GM21390 (cell line): ENCODE measurements around the gene FIGN.

Source experiments
- ATAC-seq: cut with Tn5 transposase; IDR thresholded peaks from one replicate; pipeline ENCODE4 v1.9.1; 2021; ENCODE audit not compliant: unreplicated experiment

FIGN gene

GRCh38 chr2:163570391-163570790, 165.4 kb downstream of the FIGN start:
- no peak for ATAC-seq

GRCh38 chr2:163565192-163565591, 170.6 kb downstream of the FIGN start:
- no peak for ATAC-seq

DNA sequence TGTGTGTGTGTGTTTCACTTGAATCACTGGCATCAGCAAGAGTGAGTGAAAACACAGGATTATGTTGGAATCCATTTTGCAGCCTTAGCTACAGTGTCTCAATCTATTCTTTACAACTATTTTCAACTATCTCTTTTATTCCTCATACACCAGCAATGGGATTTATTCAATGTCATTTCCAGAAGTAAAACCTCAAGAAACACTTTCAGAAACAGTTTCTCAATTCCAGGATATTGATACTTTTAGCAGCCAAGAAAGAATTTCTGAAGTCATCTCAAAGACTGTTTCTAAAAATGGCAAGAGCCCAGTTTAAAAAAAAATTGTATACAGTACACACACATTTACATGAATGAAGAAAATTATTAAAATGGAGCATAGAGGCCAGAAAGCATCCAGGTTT, 171.6 kb downstream of the FIGN start:
- ATAC-seq: no peak

GRCh38 chr2:163563336-163563735, 172.5 kb downstream of the FIGN start:
- ATAC-seq: no peak

DNA sequence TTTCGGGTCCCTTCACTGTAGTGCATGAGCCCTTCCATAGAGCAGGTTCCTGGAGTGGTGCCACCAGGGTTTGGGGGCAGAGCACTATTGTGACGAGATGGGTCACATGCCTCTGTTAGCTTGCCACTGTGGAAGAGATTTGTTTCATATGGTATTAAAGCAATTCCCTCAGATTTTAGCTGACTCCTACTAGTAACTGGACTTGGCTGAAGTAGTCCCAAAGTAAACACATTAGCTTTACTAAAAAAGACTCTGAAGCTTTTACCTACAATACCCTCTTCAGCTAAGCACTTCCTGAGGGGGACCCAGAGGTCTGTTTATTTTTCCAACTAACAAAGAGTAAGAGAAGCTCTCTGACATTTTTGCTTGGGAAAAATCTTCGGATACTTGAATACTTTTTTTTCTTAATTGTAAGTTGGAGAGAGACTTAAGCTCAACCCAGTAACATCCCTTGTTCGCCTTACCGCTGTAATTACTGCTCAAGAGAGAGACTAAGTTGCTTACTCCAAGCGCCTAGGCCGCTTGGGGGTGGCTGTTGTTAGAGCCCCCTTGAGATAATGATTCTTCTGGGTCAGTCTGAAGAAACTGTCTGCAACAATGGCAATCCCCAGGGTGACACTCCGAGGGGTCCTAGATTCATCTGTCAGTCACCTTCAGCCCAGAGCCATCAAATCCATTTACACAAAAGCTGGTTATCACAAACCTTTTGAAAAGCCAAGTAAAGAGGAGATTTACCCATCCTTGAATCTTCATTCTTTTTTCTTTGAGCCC, 177.4 kb downstream of the FIGN start:
- ATAC-seq: no peak

DNA sequence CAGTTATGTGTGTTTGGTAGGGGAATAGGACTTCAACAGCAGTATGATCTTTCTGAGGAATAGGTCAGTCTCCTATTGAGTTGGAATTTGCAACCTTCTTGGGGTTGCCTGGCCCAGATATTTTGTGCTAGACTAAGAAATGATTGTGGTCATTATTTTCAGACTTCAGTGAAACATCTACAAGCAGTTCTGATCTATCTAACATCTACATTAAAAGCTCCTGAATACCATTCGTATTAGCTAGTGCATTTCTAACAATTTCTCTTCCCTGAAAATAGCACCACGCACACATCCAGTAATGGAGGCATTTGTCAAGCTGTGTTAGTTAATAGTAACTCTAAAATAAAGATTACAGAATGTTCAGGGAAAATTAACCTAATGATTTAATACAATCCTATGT, 179.3 kb downstream of the FIGN start:
- no peak for ATAC-seq

- ATAC-seq: no peak
Observed at GRCh38 chr2:163554864-163555263, 180.9 kb downstream of the FIGN start.

- ATAC-seq: no peak
Observed at GRCh38 chr2:163553601-163554000, 182.2 kb downstream of the FIGN start.

DNA sequence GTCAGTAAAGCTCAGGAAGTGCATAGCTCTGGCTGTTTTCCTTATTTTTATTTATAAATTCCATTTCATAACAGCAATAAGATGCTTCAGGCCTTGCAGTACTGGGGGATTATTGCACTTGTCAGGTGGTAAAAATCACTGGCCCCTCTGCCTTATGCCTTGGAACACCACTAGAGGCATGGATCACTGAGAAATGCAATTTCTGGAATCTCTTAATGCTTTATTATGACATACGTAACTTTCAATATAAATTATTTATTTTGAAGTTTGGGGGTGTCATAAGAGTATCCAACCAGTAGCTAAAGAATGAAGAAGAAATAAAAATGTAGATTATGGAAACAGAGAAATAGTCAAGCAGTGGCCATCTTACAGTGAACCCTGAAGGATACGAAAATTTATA, 183.1 kb downstream of the FIGN start:
- no peak for ATAC-seq

- ATAC-seq: no peak
Observed at GRCh38 chr2:163551616-163552373, 184.0 kb downstream of the FIGN start.

DNA sequence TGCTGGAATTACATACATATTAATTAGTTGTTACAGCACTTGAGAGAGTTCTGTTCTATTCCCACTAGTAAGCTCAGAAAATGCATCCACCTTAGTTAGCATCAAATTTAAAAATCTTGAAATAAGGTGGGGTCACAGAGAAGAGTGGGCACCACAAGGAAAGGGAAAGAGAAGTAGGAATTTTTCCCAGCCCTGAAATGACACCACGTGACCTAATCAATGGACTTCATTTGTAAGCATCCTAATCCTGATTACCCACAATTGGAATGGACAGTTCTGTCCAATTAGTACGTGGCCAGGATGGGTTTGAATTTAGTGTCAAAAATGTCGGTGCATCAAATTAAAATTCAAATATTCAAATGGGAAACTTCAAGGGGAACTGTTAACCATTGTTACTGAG, 186.8 kb downstream of the FIGN start:
- ATAC-seq: no peak
